Testis (tissue), 2 donors: ENCODE data around the gene ZBTB47.

Experiments
- POLR2A ChIP-seq: fragments of 450-650 bp; IDR thresholded peaks from one replicate; pipeline ENCODE4 v1.6.1; 2017; ENCODE audit warnings: antibody characterized with exemption, mild to moderate bottlenecking, moderate library complexity
- TF ChIP-seq, protein P1 (sequence below), 3 experiments: fragments of 450-650 bp in 2 of 3; fragments of 200-600 bp in 1 of 3; sonication (generic) in 1 of 3; IDR thresholded peaks; one replicate each; pipeline ENCODE4 v1.5.1; 2016 to 2019; ENCODE audit warnings: antibody characterized with exemption in 3 of 3, mild to moderate bottlenecking in 2 of 3, moderate library complexity in 1 of 3

DNA sequence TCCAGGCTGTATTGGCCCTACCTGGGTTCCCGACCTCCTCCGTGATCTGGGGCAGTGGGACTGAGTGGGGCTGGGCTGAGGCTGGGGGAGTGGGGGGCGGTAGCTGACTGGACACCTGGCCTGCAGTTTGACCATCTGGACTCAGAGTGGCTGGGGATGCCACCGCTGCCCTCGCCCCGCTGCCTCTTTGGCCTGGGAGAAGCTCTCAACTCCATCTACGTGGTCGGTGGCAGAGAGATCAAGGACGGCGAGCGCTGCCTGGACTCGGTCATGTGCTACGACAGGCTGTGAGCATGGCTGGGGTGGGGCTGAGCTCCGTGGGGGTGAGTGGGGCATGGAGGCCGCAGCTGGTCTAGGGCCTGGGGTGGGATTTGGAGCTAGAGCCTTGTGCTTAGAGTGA, 34.5 kb downstream of the ZBTB47 start:
- TF ChIP-seq, protein P1, sequence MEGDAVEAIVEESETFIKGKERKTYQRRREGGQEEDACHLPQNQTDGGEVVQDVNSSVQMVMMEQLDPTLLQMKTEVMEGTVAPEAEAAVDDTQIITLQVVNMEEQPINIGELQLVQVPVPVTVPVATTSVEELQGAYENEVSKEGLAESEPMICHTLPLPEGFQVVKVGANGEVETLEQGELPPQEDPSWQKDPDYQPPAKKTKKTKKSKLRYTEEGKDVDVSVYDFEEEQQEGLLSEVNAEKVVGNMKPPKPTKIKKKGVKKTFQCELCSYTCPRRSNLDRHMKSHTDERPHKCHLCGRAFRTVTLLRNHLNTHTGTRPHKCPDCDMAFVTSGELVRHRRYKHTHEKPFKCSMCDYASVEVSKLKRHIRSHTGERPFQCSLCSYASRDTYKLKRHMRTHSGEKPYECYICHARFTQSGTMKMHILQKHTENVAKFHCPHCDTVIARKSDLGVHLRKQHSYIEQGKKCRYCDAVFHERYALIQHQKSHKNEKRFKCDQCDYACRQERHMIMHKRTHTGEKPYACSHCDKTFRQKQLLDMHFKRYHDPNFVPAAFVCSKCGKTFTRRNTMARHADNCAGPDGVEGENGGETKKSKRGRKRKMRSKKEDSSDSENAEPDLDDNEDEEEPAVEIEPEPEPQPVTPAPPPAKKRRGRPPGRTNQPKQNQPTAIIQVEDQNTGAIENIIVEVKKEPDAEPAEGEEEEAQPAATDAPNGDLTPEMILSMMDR (IDR thresholded peaks at IDR 0.05), result no peak
- no peak for TF ChIP-seq POLR2A
